ENCODE results near the gene PBRM1.

GRCh38 chr3:52696830-52697631, 11.3 kb upstream of the PBRM1 start:
- TF ChIP-seq POLR2A (IDR thresholded peaks at IDR 0.05; ENCODE audit: low read depth, low read length): no peak
- TF ChIP-seq EZH2 (IDR thresholded peaks at IDR 0.05; ENCODE audit: borderline replicate concordance, low read depth, low read length, severe bottlenecking): no peak
- no peak for TF ChIP-seq FOS (IDR thresholded peaks at IDR 0.05; ENCODE audit: borderline replicate concordance, insufficient read depth, low read length)
- TF ChIP-seq POLR2AphosphoS5 (IDR thresholded peaks at IDR 0.05; ENCODE audit: insufficient read depth, low read depth, low read length): no peak
- TF ChIP-seq CTCF (IDR thresholded peaks at IDR 0.05; ENCODE audit: extremely low read depth in 1 of 2, insufficient read depth in 1 of 2, low read depth in 1 of 2, low read length in 2 of 2): no peak
